HG02943 (cell line): Measurements from ENCODE around the gene OR1K1.

ENCODE experiments used
- ATAC-seq: cut with Tn5 transposase; IDR thresholded peaks from one replicate; pipeline ENCODE4 v1.9.1; 2021; ENCODE audit warnings: mild to moderate bottlenecking, low read depth, moderate library complexity; ENCODE audit not compliant: unreplicated experiment

The OR1K1 gene

GRCh38 chr9:122848256-122848943, 48.5 kb downstream of the OR1K1 start:
- no peak for ATAC-seq
